ENCODE results near the gene CACNA2D2.

GRCh38 chr3:50509715-50510114, 6.3 kb upstream of the CACNA2D2 start:
- TF ChIP-seq CTCF (IDR thresholded peaks at IDR 0.05; ENCODE audit: control extremely low read depth in 1 of 3, insufficient read depth in 1 of 3, low read depth in 1 of 3, low read length in 3 of 3) (peak in 2 of 3 experiments; percentile 23 to 27; a peak in 3 of 4 replicates), POU5F1 (IDR thresholded peaks at IDR 0.05; ENCODE audit: low read depth, low read length) (no peak), JUN (IDR thresholded peaks at IDR 0.05; ENCODE audit: low read depth, low read length) (no peak), EP300 (IDR thresholded peaks at IDR 0.05; ENCODE audit: borderline replicate concordance in 1 of 2, low read depth in 2 of 2, low read length in 2 of 2) (no peak), EZH2 (IDR thresholded peaks at IDR 0.05; ENCODE audit: low read depth, low read length, severe bottlenecking) (no peak), TAF1 (IDR thresholded peaks at IDR 0.05; ENCODE audit: low read depth, low read length) (no peak), SIN3A (conservative IDR thresholded peaks at IDR 0.05 in 1 of 2, IDR thresholded peaks at IDR 0.05 in 1 of 2; ENCODE audit: low read depth in 1 of 2, low read length in 2 of 2) (no peak), SP1 (IDR thresholded peaks at IDR 0.05; ENCODE audit: low read depth, low read length) (no peak), POLR2A (IDR thresholded peaks at IDR 0.05; ENCODE audit: control extremely low read depth in 1 of 2, low read depth in 2 of 2, low read length in 2 of 2) (no peak), RXRA (IDR thresholded peaks at IDR 0.05; ENCODE audit: insufficient read depth, low read depth, low read length) (no peak), CREB1 (IDR thresholded peaks at IDR 0.05) (no peak)

Data from H1 (cell line).